ENCODE results near the gene PLXNC1.

- TF ChIP-seq CTCF (IDR thresholded peaks at IDR 0.05) (no peak), POLR2A (IDR thresholded peaks at IDR 0.05) (no peak)
Observed at GRCh38 chr12:94191811-94192210, 43.4 kb downstream of the PLXNC1 start.
